K562 (cell line): Measurements from ENCODE around the gene CCDC18. TPM values are rescaled to one million over a fixed set of nuclear protein-coding genes. Genes with fewer than 3 reads are reported as not detected.

ENCODE experiments used
- CBX1 ChIP-seq: sonication (generic); IDR thresholded peaks from 2 replicates; pipeline ENCODE4 v1.6.1; 2016; ENCODE audit warnings: antibody characterized with exemption, low read depth, mild to moderate bottlenecking
- CBX2 ChIP-seq: fragments of 200-600 bp; sonication (generic); IDR thresholded peaks from one replicate; pipeline ENCODE4 v1.6.1; 2012; ENCODE audit warnings: mild to moderate bottlenecking, low read length, inconsistent platforms; ENCODE audit not compliant: insufficient read depth, poor library complexity, severe bottlenecking
- CBX3 ChIP-seq, 2 experiments: IDR thresholded peaks; 1 replicate in 1 of 2; 2 replicates in 1 of 2; pipeline ENCODE4 v1.6.1; 2012; ENCODE audit warnings: inconsistent platforms in 2 of 2, low read length in 2 of 2, borderline replicate concordance in 1 of 2, control low read depth in 1 of 2
- CXXC5 ChIP-seq: fragments of 250-450 bp; sonication (Bioruptor Pico); IDR thresholded peaks from 2 replicates; pipeline ENCODE4 v1.8.0; 2022; ENCODE audit warnings: inconsistent platforms, mild to moderate bottlenecking, moderate library complexity
- ELK3 ChIP-seq: fragments of 450-650 bp; formaldehyde crosslinking; IDR thresholded peaks from 2 replicates; pipeline ENCODE4 v1.4.0; 2020; ENCODE audit warnings: mild to moderate bottlenecking
- ESRRA ChIP-seq: fragments of 450-650 bp; IDR thresholded peaks from 2 replicates; pipeline ENCODE4 v1.6.1; 2014; ENCODE audit warnings: low read depth, mild to moderate bottlenecking, moderate library complexity, borderline replicate concordance
- HINFP ChIP-seq: fragments of 450-650 bp; conservative IDR thresholded peaks from 2 replicates; pipeline ENCODE4 v1.6.1; 2016; ENCODE audit warnings: missing genetic modification characterization, low read depth, mild to moderate bottlenecking, control low read depth, missing compliant biosample characterization
- NR2C2 ChIP-seq, 2 experiments: fragments of 200-800 bp in 1 of 2; sonication (Bioruptor generic) in 1 of 2; sonication (generic) in 1 of 2; formaldehyde crosslinking in 1 of 2; IDR thresholded peaks; 2 replicates each; pipeline versions ENCODE4 v1.6.1 to v1.8.0; 2016 to 2022; ENCODE audit warnings: mild to moderate bottlenecking in 1 of 2, missing compliant biosample characterization in 1 of 2, missing genetic modification characterization in 1 of 2, missing genetic modification reagents in 1 of 2
- TAF9B ChIP-seq: fragments of 450-650 bp; IDR thresholded peaks from 2 replicates; pipeline ENCODE4 v1.6.1; 2018; ENCODE audit warnings: mild to moderate bottlenecking; ENCODE audit not compliant: partially characterized antibody
- TRIM28 ChIP-seq: fragments of 450-650 bp; IDR thresholded peaks from 2 replicates; pipeline ENCODE4 v1.6.1; 2017
- WHSC1 ChIP-seq: IDR thresholded peaks from one replicate; pipeline ENCODE4 v1.6.1; 2012; ENCODE audit warnings: low read length, control low read depth, inconsistent platforms
- ZEB2 ChIP-seq: fragments of 450-650 bp; IDR thresholded peaks from 2 replicates; pipeline ENCODE4 v1.6.1; 2016
- ZFP36 ChIP-seq: fragments of 150-350 bp; IDR thresholded peaks from 2 replicates; pipeline ENCODE4 v1.6.1; 2018; ENCODE audit warnings: low read length, low read depth; ENCODE audit not compliant: partially characterized antibody
- ZNF280A ChIP-seq: fragments of 450-650 bp; IDR thresholded peaks from 2 replicates; pipeline ENCODE4 v1.6.1; 2018; ENCODE audit warnings: mild to moderate bottlenecking, low read depth; ENCODE audit not compliant: partially characterized antibody
- ZNF318 ChIP-seq, 2 experiments: fragments of 450-650 bp; IDR thresholded peaks; 2 replicates each; pipeline ENCODE4 v1.6.1; 2016; ENCODE audit warnings: mild to moderate bottlenecking in 2 of 2, borderline replicate concordance in 1 of 2, low read depth in 1 of 2, moderate library complexity in 1 of 2
- ZNF717 ChIP-seq: fragments of 250-450 bp; sonication (Bioruptor Pico); IDR thresholded peaks from 2 replicates; pipeline ENCODE4 v1.5.0; 2021
- polyA plus RNA-seq, 8 experiments: library from polyadenylated mRNA; depleted of rRNA in 4 of 8; stranded (reverse) in 5 of 8; unstranded in 3 of 8; fragments of >200 nt; fragmentation: Nextera tagmentation in 2 of 8; fragmentation: Illumina TruSeq in 1 of 8; extraction: Ambion mirVana in 2 of 8; extraction: Trizol in 1 of 8; gene quantifications; 2 replicates each; pipeline versions ENCODE4 v1.2.1 to v1.2.3, GENCODE V29; 2011 to 2014; ENCODE audit warnings: inconsistent platforms in 1 of 8, missing spikeins in 1 of 8
- total RNA-seq, 7 experiments: library from RNA; depleted of rRNA in 6 of 7; stranded (reverse); fragments of >200 nt in 6 of 7; fragmentation: Illumina TruSeq in 2 of 7; extraction: Trizol in 2 of 7; gene quantifications; 2 replicates each; pipeline versions ENCODE4 v1.2.1 to v1.2.3, GENCODE V29; 2011 to 2021; ENCODE audit warnings: low replicate concordance in 1 of 7

CCDC18 gene
- total and polyA plus RNA-seq, 9 of the 15 experiments (the other 6 are each of a cell fraction or from before 2014, with no cell fraction given), result 19.5 to 34.2 (median 24.3) TPM

- TF ChIP-seq ZNF318 (IDR thresholded peaks at IDR 0.05; ENCODE audit: borderline replicate concordance in 1 of 2, low read depth in 1 of 2) (no peak), ELK3 (CRISPR knock-in tag) (no peak), CBX3 (IDR thresholded peaks at IDR 0.05; ENCODE audit: borderline replicate concordance in 1 of 2, low read length in 2 of 2) (peak in 1 of 2 experiments; percentile 89; a peak in 2 of 3 replicates), CXXC5 (CRISPR knock-in tag) (no peak), ZNF280A (peak; percentile 49), ZFP36 (peak; percentile 61), ZNF717 (CRISPR knock-in tag) (no peak), ESRRA (no peak), NR2C2 (CRISPR knock-in tag; IDR thresholded peaks at IDR 0.05) (no peak), NR2C2 (tag; IDR thresholded peaks at IDR 0.05) (no peak), CBX2 (no peak), ZEB2 (0 out of 2 replicates have a peak, but pooled peaks have one; percentile 24), HINFP (tag) (no peak), WHSC1 (no peak), TRIM28 (peak; percentile 91), TAF9B (no peak), CBX1 (peak; percentile 75; the same call in 1 of the 2 replicates)
Measured at GRCh38 chr1:93262645-93263044, 82.1 kb downstream of the CCDC18 start (continued).
